Keratinocyte (primary cell): ENCODE measurements around the gene PLA2G4F. TPM values are rescaled to one million over a fixed set of nuclear protein-coding genes. Genes with fewer than 3 reads are reported as not detected.

Experiments used
- DNase-seq: peaks from one replicate; pipeline ENCODE4 v3.0.0-alpha.2; 2011; ENCODE audit warnings: low read depth, missing footprints, low spot score
- FAIRE-seq: peaks from 2 replicates; lab custom pipeline; 2011; peaks lifted over from hg19 to GRCh38; lab: Jason Lieb, UNC
- H2AFZ ChIP-seq: 2 replicates; pipeline ENCODE4 v1.6.0; 2012; ENCODE audit warnings: low read length, control low read depth, inconsistent platforms; ENCODE audit not compliant: control insufficient read depth
- H3K27ac ChIP-seq: 2 replicates; pipeline ENCODE4 v1.5.1; 2011; ENCODE audit warnings: low read length; ENCODE audit not compliant: control insufficient read depth, insufficient read depth
- H3K27me3 ChIP-seq: 3 replicates; pipeline ENCODE4 v1.6.0; 2011; ENCODE audit warnings: low read length; ENCODE audit not compliant: control insufficient read depth, insufficient read depth; ENCODE audit errors: extremely low read depth
- H3K36me3 ChIP-seq, 2 experiments: 2 replicates in 1 of 2; 3 replicates in 1 of 2; pipeline ENCODE4 v1.5.1; 2011; ENCODE audit warnings: low read length in 2 of 2, mild to moderate bottlenecking in 1 of 2; ENCODE audit not compliant: control insufficient read depth in 2 of 2, insufficient read depth in 2 of 2; ENCODE audit errors: extremely low read depth in 1 of 2
- H3K4me1 ChIP-seq: 3 replicates; pipeline ENCODE4 v1.5.1; 2011; ENCODE audit warnings: low read length; ENCODE audit not compliant: control insufficient read depth, insufficient read depth; ENCODE audit errors: extremely low read depth
- H3K4me2 ChIP-seq: 3 replicates; pipeline ENCODE4 v1.6.0; 2011; ENCODE audit warnings: low read depth, low read length; ENCODE audit not compliant: control insufficient read depth, insufficient read depth; ENCODE audit errors: extremely low read depth
- H3K4me3 ChIP-seq, 3 experiments: fragments of 200-600 bp in 1 of 3; sonication (generic) in 1 of 3; 2 replicates in 2 of 3; 3 replicates in 1 of 3; pipeline ENCODE4 v1.5.1; 2011 to 2016; ENCODE audit warnings: low read length in 3 of 3, mild to moderate bottlenecking in 3 of 3, control low read depth in 2 of 3, inconsistent platforms in 1 of 3, low read depth in 1 of 3, mixed read lengths in 1 of 3, mixed run types in 1 of 3, moderate library complexity in 1 of 3; ENCODE audit not compliant: control insufficient read depth in 2 of 3, insufficient read depth in 2 of 3; ENCODE audit errors: extremely low read depth in 1 of 3
- H3K79me2 ChIP-seq: 2 replicates; pipeline ENCODE4 v1.6.0; 2012; ENCODE audit warnings: low read length; ENCODE audit not compliant: control insufficient read depth, insufficient read depth
- H3K9ac ChIP-seq: 3 replicates; pipeline ENCODE4 v1.6.0; 2011; ENCODE audit warnings: low read length; ENCODE audit not compliant: control insufficient read depth, insufficient read depth; ENCODE audit errors: extremely low read depth
- H3K9me1 ChIP-seq: 3 replicates; pipeline ENCODE4 v1.6.0; 2011; ENCODE audit warnings: low read length; ENCODE audit not compliant: control insufficient read depth, insufficient read depth; ENCODE audit errors: extremely low read depth
- H3K9me3 ChIP-seq: 2 replicates; pipeline ENCODE4 v1.5.1; 2012; ENCODE audit warnings: low read depth, low read length; ENCODE audit not compliant: control insufficient read depth
- H4K20me1 ChIP-seq: 3 replicates; pipeline ENCODE4 v1.6.0; 2011; ENCODE audit warnings: low read length; ENCODE audit not compliant: control insufficient read depth, insufficient read depth; ENCODE audit errors: extremely low read depth
- EZH2 ChIP-seq: IDR thresholded peaks from one replicate; pipeline ENCODE4 v1.6.1; 2012; ENCODE audit warnings: inconsistent platforms, mild to moderate bottlenecking, low read length, moderate library complexity
- dilution Hi-C: fragments of 300-500 bp; cut with MboI; formaldehyde crosslinking; loops from one replicate; pipeline ENCODE4 v1.7.0; 2020; ENCODE audit warnings: low sequenced_read_pairs; ENCODE audit not compliant: extremely low pct_ligation_motif_present
- polyA plus RNA-seq, 5 experiments: library from polyadenylated mRNA; depleted of rRNA in 3 of 5; stranded (reverse) in 3 of 5; stranded (forward) in 1 of 5; unstranded in 1 of 5; fragments of >200 nt; gene quantifications; 1 replicate in 1 of 5; 2 replicates in 3 of 5; 3 replicates in 1 of 5; pipeline versions ENCODE4 v1.2.1 to v1.2.3, GENCODE V29; 2011 to 2012; ENCODE audit warnings: missing spikeins in 2 of 5, low read depth in 1 of 5, low replicate concordance in 1 of 5
- TF ChIP-seq, protein P1 (sequence below), 3 experiments: IDR thresholded peaks in 1 of 3; conservative IDR thresholded peaks in 1 of 3; optimal IDR thresholded peaks in 1 of 3; 2 replicates in 2 of 3; 3 replicates in 1 of 3; pipeline versions ENCODE3 to v1.5.1; 2011; ENCODE audit warnings: low read length in 3 of 3, mild to moderate bottlenecking in 3 of 3, moderate library complexity in 2 of 3, control low read depth in 1 of 3, inconsistent platforms in 1 of 3; ENCODE audit not compliant: insufficient read depth in 2 of 3; ENCODE audit errors: extremely low read depth in 1 of 3

Gene PLA2G4F
- polyA plus RNA-seq, 1 donor (not counting 4 experiments of a cell fraction or from before 2014, with no cell fraction given) = 4.4 TPM

DNA sequence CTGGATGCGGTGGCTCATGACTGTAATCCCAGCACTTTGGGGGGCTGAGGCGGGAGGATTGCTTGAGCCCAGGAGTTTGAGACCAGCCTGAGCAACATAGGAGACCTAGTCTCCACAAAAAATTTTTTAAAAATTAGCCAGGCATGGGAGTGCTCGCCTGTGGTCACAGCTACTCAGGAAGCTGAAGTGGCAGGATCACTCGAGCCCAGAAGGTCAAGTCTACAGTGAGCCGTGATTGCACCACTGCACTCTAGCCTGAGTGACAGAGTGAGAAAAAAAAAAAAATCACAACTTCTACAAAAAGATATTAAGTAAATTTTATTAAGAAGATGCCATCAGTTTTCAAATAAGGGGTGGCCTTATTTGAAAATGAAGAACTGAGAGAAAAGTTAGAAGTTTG is 50.1 kb downstream of the PLA2G4F start:
- no peaks in the 10 kb centered on the region for H3K9me3 ChIP-seq
- no peak for DNase-seq

DNA sequence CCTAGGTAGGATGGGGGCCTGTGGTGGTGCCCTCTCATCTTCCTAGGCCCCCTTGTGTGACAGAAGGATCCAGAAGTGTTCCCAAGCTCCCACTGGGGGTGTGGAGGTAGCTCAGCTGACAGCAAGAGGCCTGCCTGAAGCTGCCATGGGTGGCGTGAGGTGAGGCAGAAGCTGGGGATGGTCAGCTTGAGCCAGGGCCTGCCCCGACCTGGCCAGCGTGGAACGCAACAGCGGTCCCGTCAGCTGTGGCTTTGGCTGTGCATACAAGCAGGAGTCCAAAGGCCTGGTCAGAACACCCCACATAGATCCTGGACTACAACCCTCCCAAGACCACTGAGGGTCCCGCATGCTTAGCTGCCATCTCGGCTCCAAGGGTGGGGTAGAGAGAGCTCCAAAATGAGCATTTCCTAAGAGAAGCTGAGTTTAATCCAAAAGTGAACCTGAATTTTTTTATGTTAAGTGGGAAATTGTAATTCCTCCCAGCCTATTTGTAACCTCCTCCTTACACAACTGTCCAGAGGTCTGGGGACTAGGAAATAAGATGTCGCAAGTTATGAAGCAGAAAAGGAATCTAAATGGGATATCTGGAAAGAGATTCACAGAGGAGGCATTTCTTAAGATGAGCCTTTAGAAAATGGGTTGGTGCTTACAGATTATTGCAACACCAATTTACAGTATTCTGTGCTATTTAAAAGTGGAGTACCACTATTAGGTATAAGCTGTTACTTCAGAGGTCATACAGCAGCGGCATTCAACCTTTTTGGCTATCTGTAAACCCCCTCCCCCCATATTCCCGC is 52.1 kb downstream of the PLA2G4F start:
- no peaks in the 10 kb centered on the region for H3K79me2 ChIP-seq
- no peak for DNase-seq
- no peaks in the 10 kb centered on the region for H3K36me3 ChIP-seq
- H3K4me1 ChIP-seq = peaks cover 23% of the 10 kb centered on the region
- H2AFZ ChIP-seq = no peak overlapping the region
- no peak overlapping the region for H3K4me2 ChIP-seq
- H3K27ac ChIP-seq = no peak overlapping the region
- no peaks in the 10 kb centered on the region for H3K9me3 ChIP-seq
- FAIRE-seq = no peak
- H3K27me3 ChIP-seq = no peaks in the 10 kb centered on the region
- H3K9me1 ChIP-seq = no peaks in the 10 kb centered on the region
- no peak for TF ChIP-seq EZH2
- TF ChIP-seq, protein P1, sequence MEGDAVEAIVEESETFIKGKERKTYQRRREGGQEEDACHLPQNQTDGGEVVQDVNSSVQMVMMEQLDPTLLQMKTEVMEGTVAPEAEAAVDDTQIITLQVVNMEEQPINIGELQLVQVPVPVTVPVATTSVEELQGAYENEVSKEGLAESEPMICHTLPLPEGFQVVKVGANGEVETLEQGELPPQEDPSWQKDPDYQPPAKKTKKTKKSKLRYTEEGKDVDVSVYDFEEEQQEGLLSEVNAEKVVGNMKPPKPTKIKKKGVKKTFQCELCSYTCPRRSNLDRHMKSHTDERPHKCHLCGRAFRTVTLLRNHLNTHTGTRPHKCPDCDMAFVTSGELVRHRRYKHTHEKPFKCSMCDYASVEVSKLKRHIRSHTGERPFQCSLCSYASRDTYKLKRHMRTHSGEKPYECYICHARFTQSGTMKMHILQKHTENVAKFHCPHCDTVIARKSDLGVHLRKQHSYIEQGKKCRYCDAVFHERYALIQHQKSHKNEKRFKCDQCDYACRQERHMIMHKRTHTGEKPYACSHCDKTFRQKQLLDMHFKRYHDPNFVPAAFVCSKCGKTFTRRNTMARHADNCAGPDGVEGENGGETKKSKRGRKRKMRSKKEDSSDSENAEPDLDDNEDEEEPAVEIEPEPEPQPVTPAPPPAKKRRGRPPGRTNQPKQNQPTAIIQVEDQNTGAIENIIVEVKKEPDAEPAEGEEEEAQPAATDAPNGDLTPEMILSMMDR (optimal IDR thresholded peaks at IDR 0.05 in 1 of 3, IDR thresholded peaks at IDR 0.05 in 1 of 3, conservative IDR thresholded peaks at IDR 0.05 in 1 of 3; ENCODE audit: extremely low read depth in 1 of 3, insufficient read depth in 2 of 3, low read length in 3 of 3) = no peak
- no peak overlapping the region for H3K9ac ChIP-seq
- dilution Hi-C loops = no loop called here
- H4K20me1 ChIP-seq = no peaks in the 10 kb centered on the region
- no peak overlapping the region for H3K4me3 ChIP-seq

More for the DNA sequence above, 50.1 kb downstream of the PLA2G4F start:
- no peak for FAIRE-seq
- Histone ChIP-seq H3K36me3 (no peaks in the 10 kb centered on the region), H3K79me2 (no peaks in the 10 kb centered on the region), H3K4me2 (no peak overlapping the region), H3K9me1 (no peaks in the 10 kb centered on the region), H3K27me3 (no peaks in the 10 kb centered on the region), H3K27ac (no peak overlapping the region), H2AFZ (no peak overlapping the region), H3K4me3 (no peak overlapping the region), H3K9ac (no peak overlapping the region), H3K4me1 (peaks cover 11% of the 10 kb centered on the region), H4K20me1 (no peaks in the 10 kb centered on the region)
- dilution Hi-C loops = no loop called here
- TF ChIP-seq EZH2 = no peak
- TF ChIP-seq, protein P1 (optimal IDR thresholded peaks at IDR 0.05 in 1 of 3, IDR thresholded peaks at IDR 0.05 in 1 of 3, conservative IDR thresholded peaks at IDR 0.05 in 1 of 3; ENCODE audit: extremely low read depth in 1 of 3, insufficient read depth in 2 of 3, low read length in 3 of 3) = no peak
